ENCODE data around the gene SCYL1.

Gene SCYL1

GRCh38 chr11:65538915-65539743 lies 14.2 kb downstream of the SCYL1 start:
- peak overlapping the region; percentile 57 for H3K4me3 ChIP-seq (ENCODE audit: low read depth, low read length)
- no peaks in the 10 kb centered on the region for H3K36me3 ChIP-seq (ENCODE audit: control insufficient read depth, insufficient read depth, low read length)
- H2AFZ ChIP-seq, result no peak overlapping the region
- no peaks in the 10 kb centered on the region for H3K27me3 ChIP-seq (ENCODE audit: control insufficient read depth, insufficient read depth, low read length)
- no peaks in the 10 kb centered on the region for H3K4me1 ChIP-seq
- no peak for TF ChIP-seq CTCF (IDR thresholded peaks at IDR 0.05)
- no peak overlapping the region for H3K9ac ChIP-seq
- H3K79me2 ChIP-seq, result no peaks in the 10 kb centered on the region
- peak overlapping the region; percentile 73 for H3K4me2 ChIP-seq (ENCODE audit: low read length)
- H3K27ac ChIP-seq, result peak overlapping the region; percentile 45
- no peaks in the 10 kb centered on the region for H3K9me3 ChIP-seq (ENCODE audit: control insufficient read depth, low read length)

- Histone ChIP-seq H3K4me1 (no peaks in the 10 kb centered on the region), H3K4me3 (ENCODE audit: low read depth, low read length) (peak overlapping the region; percentile 57), H3K79me2 (no peaks in the 10 kb centered on the region), H3K4me2 (ENCODE audit: low read length) (peak overlapping the region; percentile 73), H3K27ac (peak overlapping the region; percentile 45), H3K36me3 (ENCODE audit: control insufficient read depth, insufficient read depth, low read length) (no peaks in the 10 kb centered on the region), H3K9ac (no peak overlapping the region), H3K9me3 (ENCODE audit: control insufficient read depth, low read length) (no peaks in the 10 kb centered on the region), H2AFZ (no peak overlapping the region), H3K27me3 (ENCODE audit: control insufficient read depth, insufficient read depth, low read length) (no peaks in the 10 kb centered on the region)
- TF ChIP-seq CTCF (IDR thresholded peaks at IDR 0.05), result no peak
Measured at GRCh38 chr11:65539744-65540289, 14.9 kb downstream of the SCYL1 start.

- peak overlapping the region; percentile 42 for H2AFZ ChIP-seq
- no peaks in the 10 kb centered on the region for H3K4me1 ChIP-seq
- peak; percentile 47 for TF ChIP-seq CTCF (IDR thresholded peaks at IDR 0.05)
- no peak overlapping the region for H3K9ac ChIP-seq
- no peaks in the 10 kb centered on the region for H3K27me3 ChIP-seq (ENCODE audit: control insufficient read depth, insufficient read depth, low read length)
- peak overlapping the region; percentile 49 for H3K27ac ChIP-seq
- H3K79me2 ChIP-seq, result no peaks in the 10 kb centered on the region
- no peaks in the 10 kb centered on the region for H3K36me3 ChIP-seq (ENCODE audit: control insufficient read depth, insufficient read depth, low read length)
- peak overlapping the region; percentile 57 for H3K4me3 ChIP-seq (ENCODE audit: low read depth, low read length)
- no peaks in the 10 kb centered on the region for H3K9me3 ChIP-seq (ENCODE audit: control insufficient read depth, low read length)
- H3K4me2 ChIP-seq (ENCODE audit: low read length), result peak overlapping the region; percentile 73
Measured at GRCh38 chr11:65540290-65541092, 15.6 kb downstream of the SCYL1 start.

GRCh38 chr11:65541093-65541982 lies 16.5 kb downstream of the SCYL1 start:
- Histone ChIP-seq H3K27me3 (ENCODE audit: control insufficient read depth, insufficient read depth, low read length) (no peaks in the 10 kb centered on the region), H3K27ac (peak overlapping the region; percentile 49), H3K9me3 (ENCODE audit: control insufficient read depth, low read length) (no peaks in the 10 kb centered on the region), H2AFZ (no peak overlapping the region), H3K4me3 (ENCODE audit: low read depth, low read length) (no peak overlapping the region), H3K9ac (no peak overlapping the region), H3K79me2 (no peaks in the 10 kb centered on the region), H3K4me1 (no peaks in the 10 kb centered on the region), H3K36me3 (ENCODE audit: control insufficient read depth, insufficient read depth, low read length) (no peaks in the 10 kb centered on the region), H3K4me2 (ENCODE audit: low read length) (peak overlapping the region; percentile 73)
- TF ChIP-seq CTCF (IDR thresholded peaks at IDR 0.05), result no peak
